Mononuclear cell (primary cell): Measurements from ENCODE around the gene SLC44A1. TPM values are rescaled to one million over a fixed set of nuclear protein-coding genes. Genes with fewer than 3 reads are reported as not detected.

ENCODE experiments used
- H3K27me3 ChIP-seq: 2 replicates; pipeline ENCODE4 v1.6.0; 2011; ENCODE audit warnings: low read length, control low read depth; ENCODE audit not compliant: insufficient read depth
- H3K4me1 ChIP-seq: 2 replicates; pipeline ENCODE4 v1.5.1; 2011; ENCODE audit warnings: mild to moderate bottlenecking, low read length, control low read depth; ENCODE audit not compliant: insufficient read depth
- H3K4me3 ChIP-seq: 2 replicates; pipeline ENCODE4 v1.5.1; 2011; ENCODE audit warnings: mild to moderate bottlenecking, low read length, moderate library complexity
- H3K9me3 ChIP-seq: 2 replicates; pipeline ENCODE4 v1.5.1; 2011; ENCODE audit warnings: low read depth, mild to moderate bottlenecking, control low read depth, low read length
- total RNA-seq: library from RNA; depleted of rRNA; stranded (reverse); fragments of >200 nt; gene quantifications from one replicate; pipeline ENCODE4 v1.2.3, GENCODE V29; 2012

SLC44A1 gene
- total RNA-seq, 1 donor = 8.2 TPM

DNA sequence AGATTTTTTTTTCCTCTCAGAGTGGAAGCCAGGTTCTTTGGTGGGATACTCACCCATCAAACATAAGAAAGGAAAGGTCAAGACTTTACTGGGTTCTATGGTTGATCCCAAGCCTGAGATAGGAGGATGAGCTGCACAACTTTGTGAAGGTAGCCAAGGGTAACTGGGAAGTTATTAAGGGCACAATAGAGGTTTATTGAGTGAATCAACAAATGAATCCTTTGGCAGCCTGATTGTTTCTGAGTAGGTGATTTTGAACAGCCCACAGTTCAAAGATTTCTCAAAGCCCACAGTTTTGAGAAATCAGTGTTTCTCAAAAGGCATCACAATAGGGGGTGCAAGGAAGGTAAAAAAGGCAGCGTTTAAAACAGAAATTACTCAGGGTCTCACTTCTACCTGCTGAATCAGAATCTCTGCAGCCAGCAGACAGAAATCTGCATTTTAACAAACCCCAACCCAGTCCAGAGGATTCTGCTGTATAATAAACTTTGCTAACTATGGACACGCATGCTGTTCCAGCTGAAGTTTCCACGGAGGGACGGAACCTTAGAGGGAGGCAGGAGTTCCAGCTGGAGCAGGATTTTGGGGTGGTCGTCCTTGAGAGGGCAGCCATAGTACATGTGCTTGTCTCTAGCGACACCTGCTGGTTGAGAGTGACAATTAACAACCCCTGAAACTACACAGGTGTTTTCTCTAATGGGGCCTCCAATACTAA lies 170.7 kb downstream of the SLC44A1 start:
- Histone ChIP-seq H3K4me3 (no peak overlapping the region), H3K4me1 (no peaks in the 10 kb centered on the region)

DNA sequence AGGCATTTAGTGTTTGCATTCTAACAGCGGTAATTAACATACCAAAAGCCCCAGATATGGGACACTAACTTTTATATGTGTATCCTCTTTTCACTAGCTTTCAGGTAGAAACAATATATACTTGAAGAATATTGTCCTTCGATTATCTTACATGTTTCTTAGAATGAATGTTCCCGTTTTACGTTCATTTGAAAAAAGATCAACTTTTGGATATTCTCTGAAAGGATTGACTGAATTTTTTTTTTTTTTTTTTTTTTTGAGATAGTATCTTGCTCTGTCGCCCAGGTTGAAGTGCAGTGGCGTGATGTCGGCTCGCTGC lies 171.2 kb downstream of the SLC44A1 start:
- Histone ChIP-seq H3K4me1 (no peaks in the 10 kb centered on the region), H3K9me3 (no peaks in the 10 kb centered on the region), H3K4me3 (no peak overlapping the region), H3K27me3 (peaks cover 5% of the 10 kb centered on the region)

More for the DNA sequence above, 170.7 kb downstream of the SLC44A1 start:
- Histone ChIP-seq H3K27me3 (peaks cover 5% of the 10 kb centered on the region), H3K9me3 (no peaks in the 10 kb centered on the region)

DNA sequence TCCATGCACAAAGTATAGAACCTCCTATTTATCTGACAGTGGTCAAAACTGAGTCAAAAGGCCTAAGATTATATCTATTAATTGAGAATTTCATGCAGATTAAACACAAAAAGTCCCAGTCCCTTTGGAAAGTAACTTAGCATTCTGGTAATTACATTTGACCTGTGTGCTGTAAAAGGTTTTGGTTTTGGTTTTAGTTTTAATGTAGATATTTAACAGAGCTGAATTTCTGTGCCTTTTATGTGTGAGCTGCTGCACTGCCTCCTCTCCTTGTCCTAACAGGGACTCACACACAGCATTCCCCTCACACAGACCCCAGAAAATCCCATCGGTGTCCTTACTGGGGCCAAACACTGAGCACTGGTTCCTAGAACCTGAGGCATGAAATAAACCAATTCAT lies 172.4 kb downstream of the SLC44A1 start:
- Histone ChIP-seq H3K27me3 (peaks cover 5% of the 10 kb centered on the region), H3K9me3 (no peaks in the 10 kb centered on the region), H3K4me1 (no peaks in the 10 kb centered on the region), H3K4me3 (no peak overlapping the region)

DNA sequence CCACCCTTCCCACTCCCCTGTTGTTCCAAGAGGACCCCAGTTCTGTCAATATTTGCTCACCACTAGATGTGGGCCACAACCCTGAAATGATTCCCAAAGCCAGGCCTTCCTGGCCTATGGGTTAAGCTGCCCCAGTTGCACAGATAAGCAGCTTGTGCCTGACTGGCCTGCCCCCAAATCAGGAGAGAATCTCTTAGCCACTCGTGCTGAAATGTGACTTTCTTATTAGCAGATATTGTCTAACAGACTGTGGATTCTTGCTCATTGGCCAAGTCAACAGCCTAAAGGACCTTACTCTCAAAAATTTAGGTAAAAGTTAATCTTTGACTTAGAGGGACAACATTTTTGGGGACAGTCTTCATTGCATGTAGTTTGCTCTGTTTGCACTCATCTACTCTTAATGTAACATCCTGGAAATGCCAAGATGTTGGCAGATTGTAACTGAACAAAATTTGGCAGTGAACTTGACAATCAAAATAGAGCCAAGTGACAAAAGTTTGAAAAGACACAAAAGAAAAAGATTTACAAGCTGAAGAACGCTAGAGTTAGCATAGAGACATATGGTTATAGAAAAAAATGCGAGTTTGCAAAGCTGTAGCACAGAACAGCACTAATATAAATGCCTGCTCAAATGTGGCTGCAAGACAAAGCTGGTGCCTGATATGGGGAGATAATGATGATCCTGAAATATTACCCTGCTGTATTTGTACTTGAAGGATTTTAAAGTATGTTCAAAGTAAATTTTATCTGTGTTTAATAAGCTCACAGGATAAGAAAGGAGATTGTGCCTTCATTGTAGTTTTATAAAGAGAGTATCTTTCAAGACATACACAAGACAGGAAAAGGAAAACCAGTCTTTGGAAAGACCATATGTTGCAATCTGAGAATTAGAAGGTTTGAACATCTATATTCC lies 174.4 kb downstream of the SLC44A1 start:
- Histone ChIP-seq H3K9me3 (no peaks in the 10 kb centered on the region), H3K27me3 (peaks cover 5% of the 10 kb centered on the region), H3K4me1 (no peaks in the 10 kb centered on the region), H3K4me3 (no peak overlapping the region)

DNA sequence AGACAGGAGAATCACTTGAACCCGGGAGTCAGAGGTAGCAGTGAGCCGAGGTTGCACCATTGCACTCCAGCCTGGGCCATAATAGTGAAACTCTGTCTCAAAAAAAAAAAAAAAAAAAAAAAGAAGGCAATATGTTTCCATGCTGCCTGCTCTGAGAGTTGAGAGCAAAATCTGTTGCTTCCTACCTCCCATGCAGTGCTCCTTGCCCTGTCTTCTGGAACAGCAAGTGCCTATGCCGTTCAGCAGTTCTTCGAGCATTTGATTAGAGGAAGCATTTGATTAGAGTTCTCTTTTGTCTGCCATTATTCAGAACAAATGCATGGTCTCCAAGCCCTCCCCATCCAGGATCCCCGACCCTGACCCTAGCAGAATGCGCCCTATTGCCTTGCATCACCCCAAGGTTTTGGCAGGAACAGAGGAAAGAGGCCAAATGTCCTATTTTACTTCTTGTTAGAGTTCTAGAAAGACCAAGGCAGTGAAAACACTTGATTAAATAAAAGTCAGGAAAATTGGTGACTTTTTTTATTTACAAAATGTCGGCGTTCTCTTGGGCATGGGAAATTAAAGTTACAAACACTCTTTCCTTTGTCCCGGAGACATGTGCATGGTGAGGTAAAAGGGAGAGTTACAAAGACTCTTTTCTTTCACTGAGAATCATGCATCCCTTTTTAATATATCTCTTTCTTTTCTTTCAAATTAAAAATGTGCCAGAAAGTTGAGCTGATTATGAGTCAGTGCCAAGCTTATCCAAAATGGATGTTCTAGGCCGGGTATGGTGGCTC lies 175.6 kb downstream of the SLC44A1 start:
- Histone ChIP-seq H3K4me3 (no peak overlapping the region), H3K4me1 (no peaks in the 10 kb centered on the region)

DNA sequence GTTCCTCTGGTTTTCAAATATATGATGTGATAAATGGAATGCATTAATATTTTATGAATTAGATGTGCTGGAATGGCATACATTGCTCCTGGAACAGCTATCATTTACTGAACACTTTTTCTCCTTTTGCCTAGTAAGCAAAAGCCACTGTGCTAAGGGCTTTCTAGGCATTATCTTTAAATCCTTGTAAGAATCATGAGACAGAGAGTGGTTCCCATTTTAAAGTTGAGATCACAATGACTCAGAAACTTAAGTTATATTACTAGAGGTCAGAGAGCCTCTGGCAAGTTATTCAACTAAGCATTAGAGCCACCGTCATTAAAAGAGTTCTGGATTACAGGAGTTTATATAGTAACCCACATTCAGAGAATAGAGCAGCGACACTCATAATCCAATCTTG lies 176.7 kb downstream of the SLC44A1 start:
- Histone ChIP-seq H3K4me3 (no peak overlapping the region), H3K9me3 (no peaks in the 10 kb centered on the region), H3K27me3 (no peaks in the 10 kb centered on the region), H3K4me1 (no peaks in the 10 kb centered on the region)

More for the DNA sequence above, 175.6 kb downstream of the SLC44A1 start:
- H3K9me3 ChIP-seq = no peaks in the 10 kb centered on the region
- peaks cover 2% of the 10 kb centered on the region for H3K27me3 ChIP-seq

DNA sequence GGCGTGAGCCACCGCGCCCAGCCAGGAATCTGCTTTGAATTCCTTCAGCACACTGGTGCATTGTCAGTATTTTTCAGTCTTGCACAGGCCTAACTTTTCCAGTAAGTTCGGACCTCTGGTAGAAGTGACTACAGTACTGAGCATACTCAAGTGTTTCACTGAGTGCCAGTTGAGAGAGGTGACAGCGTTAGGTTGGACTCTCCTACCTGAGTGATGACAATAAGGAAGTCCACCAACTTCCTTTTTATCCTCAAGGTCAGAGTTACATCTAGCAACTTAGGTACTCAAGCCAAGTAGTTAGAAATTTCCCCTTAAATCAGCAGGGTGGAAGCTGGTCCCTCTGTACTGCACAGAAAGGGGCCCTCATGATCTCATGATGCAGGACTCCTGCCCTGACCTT lies 177.4 kb downstream of the SLC44A1 start:
- Histone ChIP-seq H3K9me3 (no peaks in the 10 kb centered on the region), H3K4me1 (no peaks in the 10 kb centered on the region), H3K4me3 (no peak overlapping the region), H3K27me3 (no peaks in the 10 kb centered on the region)

DNA sequence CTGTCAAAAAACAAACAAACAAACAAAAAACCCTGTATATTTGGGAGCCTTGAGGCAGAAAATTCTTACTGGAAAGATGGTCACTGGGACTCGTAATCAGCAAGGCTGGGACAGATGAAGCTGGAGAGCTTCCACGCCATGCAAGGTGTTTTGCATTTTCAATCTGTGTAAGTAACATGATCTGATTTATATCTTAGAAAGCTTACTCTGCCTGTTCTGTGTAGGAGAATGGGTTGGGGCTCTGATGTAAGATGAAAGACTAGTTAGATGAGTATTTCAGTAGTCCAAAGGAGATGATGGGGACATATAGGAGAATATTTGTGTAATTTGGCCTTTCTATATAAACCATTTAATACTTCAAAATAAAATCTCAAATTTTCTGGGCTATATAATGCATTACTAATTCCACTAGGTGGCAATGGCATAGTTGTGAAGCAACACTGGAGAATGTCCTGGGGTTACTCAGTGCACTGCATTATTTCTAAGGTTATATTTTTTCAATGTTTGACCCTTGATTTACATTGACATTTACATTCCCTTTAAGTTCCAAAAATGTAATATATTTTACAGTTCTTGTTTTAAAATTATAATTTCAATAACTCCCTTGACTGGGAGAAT lies 181.5 kb downstream of the SLC44A1 start:
- Histone ChIP-seq H3K9me3 (no peaks in the 10 kb centered on the region), H3K4me1 (no peaks in the 10 kb centered on the region)

DNA sequence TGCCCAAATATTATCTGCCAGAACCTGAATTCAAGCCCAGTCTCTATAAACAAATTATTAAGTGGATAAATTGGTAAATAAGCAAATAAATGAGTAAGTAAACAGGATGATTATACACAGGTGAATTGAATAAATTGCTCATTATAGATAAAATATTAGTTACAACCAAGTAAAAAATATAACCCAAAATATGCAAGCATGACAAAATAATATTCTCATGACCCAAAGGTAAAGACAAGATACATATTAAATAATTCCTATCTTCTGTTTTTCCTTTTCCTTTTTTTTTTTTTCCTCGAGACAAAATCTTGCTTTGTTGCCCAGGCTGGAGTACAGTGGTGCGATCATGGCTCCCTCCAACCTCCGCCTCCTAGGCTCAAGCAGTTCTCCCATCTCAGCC lies 182.2 kb downstream of the SLC44A1 start:
- H3K9me3 ChIP-seq = no peaks in the 10 kb centered on the region

More for the DNA sequence above, 181.5 kb downstream of the SLC44A1 start:
- Histone ChIP-seq H3K4me3 (no peak overlapping the region), H3K27me3 (no peaks in the 10 kb centered on the region)

DNA sequence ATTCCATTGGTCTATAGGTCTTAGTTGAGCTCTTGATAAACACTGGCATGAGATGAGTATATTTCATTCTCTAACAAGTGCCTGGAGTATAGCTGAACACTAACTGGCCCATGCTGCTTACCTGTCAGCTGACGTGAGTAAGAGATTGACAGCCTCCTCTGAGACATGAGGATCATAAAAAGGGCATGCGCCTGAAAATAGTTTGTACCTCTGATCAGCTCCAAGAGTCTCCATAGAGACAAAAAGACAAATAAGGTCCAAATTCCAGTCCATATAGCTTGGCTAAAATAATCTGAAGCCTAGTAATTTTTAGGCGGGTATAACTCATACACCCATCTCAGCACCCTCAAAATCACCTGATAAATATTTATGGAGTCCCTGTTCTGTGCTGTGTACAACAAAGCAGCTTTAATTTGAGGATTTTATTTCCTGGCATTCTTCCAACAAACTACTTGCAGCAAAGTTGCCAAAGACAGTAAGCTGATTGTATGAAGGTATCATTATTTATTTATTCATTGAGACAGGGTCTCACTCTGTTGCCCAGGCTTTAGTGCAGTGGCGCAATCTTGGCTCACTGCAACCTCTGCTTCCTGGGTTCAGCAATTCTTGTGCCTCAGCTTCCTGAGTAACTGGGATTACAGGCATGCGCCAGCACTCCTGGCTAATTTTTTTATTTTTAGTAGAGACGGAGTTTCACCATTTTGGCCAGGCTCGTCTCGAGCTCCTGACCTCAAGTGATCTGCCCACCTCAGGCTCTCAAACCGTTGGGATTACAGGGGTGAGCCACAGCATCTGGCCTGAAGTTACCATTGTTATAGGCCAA lies 187.2 kb downstream of the SLC44A1 start:
- no peaks in the 10 kb centered on the region for H3K27me3 ChIP-seq
- no peak overlapping the region for H3K4me3 ChIP-seq
- no peaks in the 10 kb centered on the region for H3K4me1 ChIP-seq
- H3K9me3 ChIP-seq = no peaks in the 10 kb centered on the region

More for the DNA sequence above, 182.2 kb downstream of the SLC44A1 start:
- H3K4me1 ChIP-seq = no peaks in the 10 kb centered on the region
- H3K4me3 ChIP-seq = no peak overlapping the region
- no peaks in the 10 kb centered on the region for H3K27me3 ChIP-seq

DNA sequence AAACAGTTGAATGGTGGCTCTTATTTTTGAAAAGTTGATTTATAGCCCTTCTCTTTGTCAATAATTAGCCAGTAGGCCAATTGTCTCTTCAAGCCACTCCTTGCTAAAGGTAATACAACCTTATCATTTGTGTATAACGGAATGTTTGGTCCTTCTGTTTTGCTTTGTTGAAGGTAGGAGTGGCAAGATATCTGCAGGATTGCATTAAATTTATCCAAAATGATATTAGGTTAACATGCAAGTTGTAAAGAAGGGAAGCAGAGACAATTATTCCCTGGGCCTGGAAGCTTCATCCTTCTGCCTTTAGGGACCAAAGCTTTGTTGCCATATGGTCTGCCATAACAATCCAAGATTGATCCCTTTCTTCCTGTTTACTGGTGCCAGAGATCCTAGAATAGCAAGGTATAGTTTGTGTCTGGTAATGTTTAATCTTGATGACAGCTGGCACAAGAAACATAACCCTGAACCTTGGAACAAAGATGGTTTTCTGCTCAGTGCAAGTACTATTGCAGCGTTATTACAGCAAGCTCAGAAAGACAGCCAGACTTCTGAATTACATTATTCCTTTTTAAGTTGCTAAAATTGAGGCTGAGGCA lies 187.9 kb downstream of the SLC44A1 start:
- H3K4me1 ChIP-seq = no peaks in the 10 kb centered on the region
- no peaks in the 10 kb centered on the region for H3K9me3 ChIP-seq
- no peaks in the 10 kb centered on the region for H3K27me3 ChIP-seq
- H3K4me3 ChIP-seq = no peak overlapping the region

DNA sequence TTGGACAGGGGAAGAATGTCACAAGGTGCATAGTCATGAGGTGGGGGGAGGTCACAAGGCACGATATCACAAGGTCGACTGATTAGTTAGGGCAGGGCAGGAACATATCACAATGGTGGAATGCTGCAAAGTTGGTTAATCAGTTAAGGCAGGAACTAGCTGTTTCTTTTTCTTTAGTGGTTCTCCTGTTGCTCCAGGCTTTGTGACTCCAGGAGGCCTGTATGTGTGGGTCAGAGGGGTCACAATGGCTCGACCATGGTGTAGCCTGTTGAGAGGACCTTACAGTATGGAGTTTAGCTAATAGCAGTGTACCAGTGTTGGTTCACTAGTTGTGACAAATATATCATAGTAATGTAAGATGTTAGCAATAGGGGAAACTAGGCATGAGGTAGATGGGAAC lies 191.0 kb downstream of the SLC44A1 start:
- Histone ChIP-seq H3K4me3 (no peak overlapping the region), H3K9me3 (no peaks in the 10 kb centered on the region), H3K4me1 (no peaks in the 10 kb centered on the region), H3K27me3 (no peaks in the 10 kb centered on the region)

DNA sequence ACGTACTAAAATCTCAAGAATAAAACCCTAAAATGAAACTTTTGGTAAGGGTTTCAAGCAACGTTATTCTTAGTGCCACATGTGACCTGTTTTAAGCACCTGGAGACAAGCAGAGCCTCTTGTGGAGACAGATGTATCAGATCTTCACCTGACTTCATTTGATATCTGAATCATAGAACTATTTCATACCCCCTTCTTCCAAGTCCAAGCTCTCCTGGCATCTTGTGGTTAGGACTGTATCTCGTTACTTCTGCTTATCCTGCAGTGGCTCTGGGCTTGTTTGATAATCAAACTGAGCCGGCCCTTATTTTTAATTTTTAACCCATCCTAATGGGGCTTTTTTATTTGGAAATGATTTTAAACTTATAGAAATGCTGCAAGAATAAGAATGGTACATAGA lies 192.3 kb downstream of the SLC44A1 start:
- no peak overlapping the region for H3K4me3 ChIP-seq
- no peaks in the 10 kb centered on the region for H3K9me3 ChIP-seq
- no peaks in the 10 kb centered on the region for H3K4me1 ChIP-seq
- no peaks in the 10 kb centered on the region for H3K27me3 ChIP-seq

DNA sequence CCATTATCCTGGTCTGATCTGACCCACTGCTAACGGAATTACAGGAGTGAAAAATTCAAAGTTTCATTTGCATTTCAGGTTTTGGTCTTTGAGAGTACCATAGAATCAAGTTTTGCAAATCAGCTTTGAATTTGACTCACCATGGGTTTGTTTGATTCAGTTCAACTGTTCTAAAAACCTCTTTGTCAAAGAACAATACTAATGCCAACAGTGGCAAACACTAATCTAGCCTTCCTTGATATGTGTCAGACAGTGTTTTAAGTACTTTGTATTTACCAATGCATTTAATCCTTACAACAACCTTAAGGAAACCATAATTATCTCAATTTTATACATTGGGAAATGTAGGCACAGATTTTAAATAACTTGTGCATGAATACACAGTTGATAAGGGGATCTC lies 193.3 kb downstream of the SLC44A1 start:
- Histone ChIP-seq H3K4me1 (no peaks in the 10 kb centered on the region), H3K4me3 (no peak overlapping the region), H3K9me3 (no peaks in the 10 kb centered on the region), H3K27me3 (no peaks in the 10 kb centered on the region)
